Cerebellar nuclear complex (tissue), 1 donor: Measurements from ENCODE around the gene C13orf42.

Source experiments
- DNase-seq, 2 experiments: peaks; one replicate each; lab custom pipeline; 2025; lab: John Stamatoyannopoulos, UW

C13orf42 gene

DNA sequence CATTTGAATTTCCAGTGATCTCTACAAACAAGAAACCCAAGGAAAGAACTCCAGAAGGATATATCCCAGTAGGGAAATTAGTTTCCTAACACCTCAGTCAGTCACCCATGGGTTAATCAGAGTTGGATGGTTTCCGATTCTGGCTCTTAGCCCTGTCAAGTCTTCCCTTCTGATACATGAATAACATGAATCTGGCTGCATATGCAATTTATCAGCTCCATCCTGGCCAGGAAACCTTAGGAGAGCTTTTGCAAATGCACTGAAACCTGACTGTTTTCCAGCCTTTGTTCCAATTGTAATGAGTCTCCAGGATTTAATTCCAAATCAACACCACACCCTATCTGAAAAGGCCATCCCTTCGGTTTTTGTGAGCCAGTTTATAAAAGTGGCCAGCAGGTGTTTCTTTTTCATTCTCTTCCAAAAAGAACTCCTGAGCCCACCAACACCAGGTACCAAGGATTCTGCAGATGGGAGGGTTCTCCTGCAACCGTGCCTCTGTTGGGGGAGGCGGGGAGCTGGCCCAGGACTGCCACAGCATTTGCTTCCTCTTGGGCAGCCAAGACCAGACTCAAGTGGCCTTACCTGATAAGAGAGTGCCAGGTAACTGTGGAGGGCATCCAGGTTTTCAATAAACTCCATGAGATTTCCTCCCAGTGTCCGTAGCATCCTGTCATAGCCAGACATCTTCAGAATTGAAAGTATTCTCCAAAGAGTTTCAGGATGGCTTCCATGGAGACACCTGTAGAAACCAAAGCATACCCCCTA is 77.5 kb downstream of the C13orf42 start:
- peak in 1 of 2 experiments; percentile 67 for DNase-seq

DNA sequence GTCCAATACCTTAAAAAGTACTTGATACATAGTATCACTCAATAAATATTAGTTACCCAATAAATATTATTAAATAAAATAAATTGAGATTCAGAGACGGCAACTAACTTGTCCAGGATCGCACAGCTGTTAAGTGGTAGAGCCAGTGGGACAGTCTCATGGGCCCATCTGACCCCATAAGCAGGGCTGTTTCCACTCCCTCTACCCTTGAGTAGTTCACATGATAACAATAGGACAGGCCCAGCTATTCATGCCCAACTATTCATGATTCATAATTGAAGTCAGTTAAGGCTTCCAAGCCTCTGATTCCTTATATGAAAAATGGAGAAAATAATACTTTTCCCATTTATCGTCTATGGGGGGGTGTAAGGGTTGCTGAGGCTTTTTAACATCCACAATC is 78.2 kb downstream of the C13orf42 start:
- DNase-seq: no peak
